ENCODE measurements around the gene SLC26A9.
"Not testable (repeated sequence)": the region's sequence is repeated elsewhere in the genome, so short reads cannot be mapped to it uniquely, and the experiment has no call there.

Gene SLC26A9

GRCh38 chr1:205889006-205889405 lies 54.2 kb downstream of the SLC26A9 start:
- not testable (repeated sequence) for H3K27me3 ChIP-seq (ENCODE audit: control insufficient read depth, insufficient read depth, low read length); H3K27ac ChIP-seq (ENCODE audit: low read depth, low read length); H3K36me3 ChIP-seq (ENCODE audit: control insufficient read depth, insufficient read depth, low read length); H3K4me3 ChIP-seq (ENCODE audit: low read depth, low read length); H3K4me1 ChIP-seq (ENCODE audit: control insufficient read depth, insufficient read depth, low read length); H3K9ac ChIP-seq (ENCODE audit: low read depth, low read length); H3K9me3 ChIP-seq (ENCODE audit: control insufficient read depth, insufficient read depth, low read length)

- no peaks in the 10 kb centered on the region for H3K9me3 ChIP-seq (ENCODE audit: control insufficient read depth, insufficient read depth, low read length)
Measured at GRCh38 chr1:205883792-205884191, 59.5 kb downstream of the SLC26A9 start.

GRCh38 chr1:205880923-205881322 lies 62.3 kb downstream of the SLC26A9 start:
- no peak overlapping the region for H3K9ac ChIP-seq (ENCODE audit: low read depth, low read length)
- no peak overlapping the region for H3K27ac ChIP-seq (ENCODE audit: low read depth, low read length)
- H3K9me3 ChIP-seq (ENCODE audit: control insufficient read depth, insufficient read depth, low read length), result no peaks in the 10 kb centered on the region
- H3K27me3 ChIP-seq (ENCODE audit: control insufficient read depth, insufficient read depth, low read length), result no peaks in the 10 kb centered on the region
- H3K4me1 ChIP-seq (ENCODE audit: control insufficient read depth, insufficient read depth, low read length), result no peaks in the 10 kb centered on the region
- no peaks in the 10 kb centered on the region for H3K36me3 ChIP-seq (ENCODE audit: control insufficient read depth, insufficient read depth, low read length)
- H3K4me3 ChIP-seq (ENCODE audit: low read depth, low read length), result no peak overlapping the region

More at GRCh38 chr1:205883792-205884191, 59.5 kb downstream of the SLC26A9 start:
- H3K36me3 ChIP-seq (ENCODE audit: control insufficient read depth, insufficient read depth, low read length), result no peaks in the 10 kb centered on the region
- H3K4me1 ChIP-seq (ENCODE audit: control insufficient read depth, insufficient read depth, low read length), result no peaks in the 10 kb centered on the region
- no peaks in the 10 kb centered on the region for H3K27me3 ChIP-seq (ENCODE audit: control insufficient read depth, insufficient read depth, low read length)
- H3K9ac ChIP-seq (ENCODE audit: low read depth, low read length), result no peak overlapping the region
- H3K27ac ChIP-seq (ENCODE audit: low read depth, low read length), result no peak overlapping the region
- H3K4me3 ChIP-seq (ENCODE audit: low read depth, low read length), result no peak overlapping the region

- Histone ChIP-seq H3K9ac (ENCODE audit: low read depth, low read length) (no peak overlapping the region), H3K4me3 (ENCODE audit: low read depth, low read length) (no peak overlapping the region), H3K4me1 (ENCODE audit: control insufficient read depth, insufficient read depth, low read length) (no peaks in the 10 kb centered on the region), H3K9me3 (ENCODE audit: control insufficient read depth, insufficient read depth, low read length) (no peaks in the 10 kb centered on the region), H3K27ac (ENCODE audit: low read depth, low read length) (no peak overlapping the region), H3K27me3 (ENCODE audit: control insufficient read depth, insufficient read depth, low read length) (no peaks in the 10 kb centered on the region), H3K36me3 (ENCODE audit: control insufficient read depth, insufficient read depth, low read length) (no peaks in the 10 kb centered on the region)
Measured at GRCh38 chr1:205879974-205880373, 63.3 kb downstream of the SLC26A9 start.

- no peak overlapping the region for H3K27ac ChIP-seq (ENCODE audit: low read depth, low read length)
- H3K36me3 ChIP-seq (ENCODE audit: control insufficient read depth, insufficient read depth, low read length), result no peaks in the 10 kb centered on the region
- H3K4me1 ChIP-seq (ENCODE audit: control insufficient read depth, insufficient read depth, low read length), result no peaks in the 10 kb centered on the region
- H3K4me3 ChIP-seq (ENCODE audit: low read depth, low read length), result no peak overlapping the region
- H3K27me3 ChIP-seq (ENCODE audit: control insufficient read depth, insufficient read depth, low read length), result no peaks in the 10 kb centered on the region
- H3K9ac ChIP-seq (ENCODE audit: low read depth, low read length), result no peak overlapping the region
- H3K9me3 ChIP-seq (ENCODE audit: control insufficient read depth, insufficient read depth, low read length), result no peaks in the 10 kb centered on the region
Measured at GRCh38 chr1:205878026-205878425, 65.2 kb downstream of the SLC26A9 start.

- not testable (repeated sequence) for H3K36me3 ChIP-seq (ENCODE audit: control insufficient read depth, insufficient read depth, low read length); H3K4me3 ChIP-seq (ENCODE audit: low read depth, low read length); H3K4me1 ChIP-seq (ENCODE audit: control insufficient read depth, insufficient read depth, low read length); H3K27me3 ChIP-seq (ENCODE audit: control insufficient read depth, insufficient read depth, low read length); H3K9me3 ChIP-seq (ENCODE audit: control insufficient read depth, insufficient read depth, low read length); H3K9ac ChIP-seq (ENCODE audit: low read depth, low read length); H3K27ac ChIP-seq (ENCODE audit: low read depth, low read length)
Measured at GRCh38 chr1:205873148-205873547, 70.1 kb downstream of the SLC26A9 start.

GRCh38 chr1:205870236-205870635 lies 73.0 kb downstream of the SLC26A9 start:
- H3K9me3 ChIP-seq (ENCODE audit: control insufficient read depth, insufficient read depth, low read length), result no peaks in the 10 kb centered on the region
- H3K9ac ChIP-seq (ENCODE audit: low read depth, low read length), result no peak overlapping the region
- H3K4me1 ChIP-seq (ENCODE audit: control insufficient read depth, insufficient read depth, low read length), result peaks cover 6% of the 10 kb centered on the region; the same call in 1 of the 2 replicates
- H3K36me3 ChIP-seq (ENCODE audit: control insufficient read depth, insufficient read depth, low read length), result no peaks in the 10 kb centered on the region
- H3K27me3 ChIP-seq (ENCODE audit: control insufficient read depth, insufficient read depth, low read length), result no peaks in the 10 kb centered on the region
- no peak overlapping the region for H3K4me3 ChIP-seq (ENCODE audit: low read depth, low read length)
- no peak overlapping the region for H3K27ac ChIP-seq (ENCODE audit: low read depth, low read length)
